Measurements from ENCODE around the gene DOCK2. TPM values are rescaled to one million over a fixed set of nuclear protein-coding genes. Genes with fewer than 3 reads are reported as not detected.

Gene DOCK2
- total and polyA plus RNA-seq, 8 donors, result 0.73 to 15.6 (median 1.7) TPM

DNA sequence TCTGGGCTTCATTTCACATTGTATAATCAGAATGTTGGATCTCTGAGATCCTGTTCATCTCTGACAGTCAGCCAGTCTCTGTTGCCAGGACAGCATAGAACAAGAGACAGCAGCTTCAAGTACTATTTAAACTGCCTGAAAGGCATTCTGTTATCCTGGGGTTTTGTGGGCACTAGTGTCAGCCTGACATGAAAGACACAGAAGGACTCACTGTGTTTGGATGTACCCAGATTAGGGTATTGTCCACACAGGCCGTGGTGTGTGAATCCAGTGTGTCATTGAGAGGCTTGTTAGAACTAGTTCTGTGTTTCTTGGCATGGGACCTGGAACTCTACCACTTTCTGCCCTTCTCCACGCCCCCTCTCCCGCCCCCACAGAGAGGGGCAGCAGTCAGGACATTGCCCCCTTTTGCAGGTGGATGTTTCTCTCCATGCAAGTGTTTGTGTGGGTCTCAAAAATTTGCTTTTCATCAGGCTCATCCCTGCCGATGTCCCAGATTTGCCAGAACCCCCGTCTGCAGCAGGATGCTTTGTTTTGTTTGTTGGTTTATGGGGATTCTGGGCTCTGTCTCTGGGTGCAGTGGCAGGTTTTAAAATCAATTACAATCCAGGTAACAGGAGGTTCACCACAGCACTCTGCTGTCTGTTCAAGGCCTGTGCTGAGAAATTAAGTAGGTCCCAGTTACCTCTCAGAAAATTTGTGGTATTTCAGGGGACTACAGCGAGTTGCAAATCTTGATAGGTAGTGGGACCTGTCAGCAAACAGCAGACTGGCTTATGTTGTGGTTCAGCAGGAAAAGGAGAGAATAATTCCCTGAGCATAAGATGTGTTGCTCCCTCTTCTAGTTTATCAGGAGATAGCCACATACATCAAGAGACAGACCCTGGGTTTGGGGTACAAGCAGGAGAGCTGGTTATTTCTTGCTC lies 144.6 kb downstream of the DOCK2 start:
- no peaks in the 10 kb centered on the region for H3K9me3 ChIP-seq
- no peaks in the 10 kb centered on the region for H3K27me3 ChIP-seq
- no peak overlapping the region for H3K27ac ChIP-seq
- DNase-seq (no peak), FAIRE-seq (no peak), ATAC-seq (no peak)
- no peaks in the 10 kb centered on the region for H3K36me3 ChIP-seq
- WGBS, 2 donors, result 69 to 73% methylated on average over 6 of the region's 6 CpGs
- TF ChIP-seq, protein P1, sequence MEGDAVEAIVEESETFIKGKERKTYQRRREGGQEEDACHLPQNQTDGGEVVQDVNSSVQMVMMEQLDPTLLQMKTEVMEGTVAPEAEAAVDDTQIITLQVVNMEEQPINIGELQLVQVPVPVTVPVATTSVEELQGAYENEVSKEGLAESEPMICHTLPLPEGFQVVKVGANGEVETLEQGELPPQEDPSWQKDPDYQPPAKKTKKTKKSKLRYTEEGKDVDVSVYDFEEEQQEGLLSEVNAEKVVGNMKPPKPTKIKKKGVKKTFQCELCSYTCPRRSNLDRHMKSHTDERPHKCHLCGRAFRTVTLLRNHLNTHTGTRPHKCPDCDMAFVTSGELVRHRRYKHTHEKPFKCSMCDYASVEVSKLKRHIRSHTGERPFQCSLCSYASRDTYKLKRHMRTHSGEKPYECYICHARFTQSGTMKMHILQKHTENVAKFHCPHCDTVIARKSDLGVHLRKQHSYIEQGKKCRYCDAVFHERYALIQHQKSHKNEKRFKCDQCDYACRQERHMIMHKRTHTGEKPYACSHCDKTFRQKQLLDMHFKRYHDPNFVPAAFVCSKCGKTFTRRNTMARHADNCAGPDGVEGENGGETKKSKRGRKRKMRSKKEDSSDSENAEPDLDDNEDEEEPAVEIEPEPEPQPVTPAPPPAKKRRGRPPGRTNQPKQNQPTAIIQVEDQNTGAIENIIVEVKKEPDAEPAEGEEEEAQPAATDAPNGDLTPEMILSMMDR (IDR thresholded peaks at IDR 0.05), result no peak
- H3K4me1 ChIP-seq, result no peaks in the 10 kb centered on the region
- H3K4me3 ChIP-seq, result no peak overlapping the region
- intact Hi-C loops (cut with DNase I), result no loop called here

DNA sequence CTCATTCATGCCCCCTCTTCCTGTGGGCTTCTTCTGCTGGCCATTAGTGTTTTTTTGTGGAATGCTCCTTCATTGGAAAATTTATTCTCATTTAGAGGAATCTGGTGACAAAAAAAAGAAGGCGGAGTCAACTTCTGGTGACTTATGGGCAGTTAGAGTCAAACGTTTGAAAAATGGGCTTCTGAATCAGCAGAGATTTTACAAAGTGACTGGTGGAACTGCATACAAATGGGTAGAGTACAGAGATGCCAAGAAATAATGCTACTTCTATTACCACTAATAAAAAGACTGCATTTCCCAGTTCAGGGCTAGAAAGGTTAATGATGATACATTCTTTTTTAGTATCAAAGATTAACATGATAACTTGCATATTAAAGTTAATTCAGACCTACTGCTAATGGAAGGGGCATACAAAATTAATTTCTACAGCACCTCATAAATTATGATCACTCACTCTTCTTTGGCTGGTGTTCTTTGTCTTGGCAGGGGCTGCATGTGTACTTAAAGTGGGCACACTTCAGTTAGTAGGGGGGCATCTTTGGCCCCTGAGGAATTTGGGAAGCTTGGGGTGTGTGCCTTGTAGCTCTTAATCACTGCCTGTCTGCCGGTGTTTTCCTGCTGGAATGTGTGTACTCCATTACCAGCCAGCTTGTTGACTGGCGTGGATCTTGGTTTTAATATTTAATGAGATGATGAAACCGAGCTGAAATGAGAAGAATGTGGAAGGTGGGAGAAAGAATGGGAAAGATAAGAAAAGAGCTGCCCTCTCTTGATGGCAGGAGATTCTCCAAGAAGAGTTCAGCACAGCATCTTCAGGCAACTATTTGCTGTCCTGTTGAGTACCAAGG lies 148.9 kb downstream of the DOCK2 start:
- Histone ChIP-seq H3K27me3 (no peaks in the 10 kb centered on the region), H3K36me3 (no peaks in the 10 kb centered on the region), H3K4me3 (no peak overlapping the region), H3K27ac (no peak overlapping the region), H3K9me3 (no peaks in the 10 kb centered on the region), H3K4me1 (no peaks in the 10 kb centered on the region)
- TF ChIP-seq, protein P1 (IDR thresholded peaks at IDR 0.05), result no peak
- FAIRE-seq (no peak), ATAC-seq (no peak), DNase-seq (no peak)
- intact Hi-C loops (cut with DNase I), result no loop called here
- 52% methylated on average over 5 of the region's 5 CpGs for WGBS, 2 donors

DNA sequence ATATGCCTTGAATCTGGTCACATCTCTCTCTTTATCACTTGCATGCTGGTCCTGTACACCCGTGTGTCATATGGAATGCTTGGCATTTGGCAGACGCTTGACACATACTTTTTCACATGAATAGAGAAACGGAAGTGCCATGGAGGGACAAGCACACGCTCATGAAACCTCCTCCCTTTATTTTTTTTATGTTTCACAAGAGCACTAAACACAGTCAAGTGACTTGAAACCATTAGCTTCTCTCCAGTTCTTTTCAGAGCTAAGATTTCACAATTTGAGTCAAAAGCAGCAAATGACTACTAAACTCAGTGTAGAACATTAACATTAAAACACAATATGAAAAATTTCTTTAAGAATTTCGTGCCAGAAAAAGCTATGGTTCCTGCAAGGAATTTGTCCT lies 151.1 kb downstream of the DOCK2 start:
- ATAC-seq (no peak), FAIRE-seq (no peak), DNase-seq (no peak)
- Histone ChIP-seq H3K4me1 (no peaks in the 10 kb centered on the region), H3K36me3 (no peaks in the 10 kb centered on the region), H3K27ac (no peak overlapping the region), H3K27me3 (no peaks in the 10 kb centered on the region), H3K4me3 (no peak overlapping the region), H3K9me3 (no peaks in the 10 kb centered on the region)
- intact Hi-C loops (cut with DNase I), result no loop called here
- 30 to 41% methylated on average over 5 of the region's 5 CpGs for WGBS, 2 donors
- TF ChIP-seq, protein P1 (IDR thresholded peaks at IDR 0.05), result no peak

DNA sequence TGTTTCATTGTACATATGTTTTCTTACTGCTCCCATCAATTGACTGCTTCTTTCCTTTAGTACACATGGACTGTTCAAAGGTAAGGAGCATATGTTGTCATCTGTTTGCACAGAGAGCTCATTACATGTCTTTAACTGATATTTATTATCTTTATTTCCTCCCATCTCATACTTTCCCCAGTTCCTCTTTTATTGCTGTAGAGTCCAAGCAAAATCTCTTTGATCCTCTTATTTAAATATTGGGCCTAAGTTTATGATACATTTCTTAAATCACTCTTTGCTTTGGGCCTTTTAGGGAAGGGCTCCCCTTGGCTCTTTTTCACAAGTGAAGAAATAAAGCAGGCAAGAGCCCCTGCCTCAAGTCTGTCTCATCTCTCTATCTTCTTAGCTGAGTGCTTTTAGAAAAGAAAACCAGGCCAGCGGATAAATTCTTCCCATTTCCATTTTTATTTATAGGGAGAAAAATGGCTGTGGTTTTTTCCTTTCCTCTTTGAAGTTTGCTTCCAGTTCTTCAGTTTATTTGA lies 152.4 kb downstream of the DOCK2 start:
- Histone ChIP-seq H3K36me3 (no peaks in the 10 kb centered on the region), H3K4me3 (no peak overlapping the region), H3K27ac (no peak overlapping the region), H3K27me3 (no peaks in the 10 kb centered on the region), H3K4me1 (no peaks in the 10 kb centered on the region), H3K9me3 (no peaks in the 10 kb centered on the region)
- DNase-seq, result no peak
- ATAC-seq, result no peak
- WGBS, 2 donors, result 99 to 100% methylated on average over 1 of the region's 1 CpG
- FAIRE-seq, result no peak
- intact Hi-C loops (cut with DNase I), result no loop called here
- TF ChIP-seq, protein P1 (IDR thresholded peaks at IDR 0.05), result no peak
